GM12892 (cell line): ENCODE results near the gene ITFG1.

Experiments
- POLR2A ChIP-seq: IDR thresholded peaks from 2 replicates; pipeline ENCODE4 v1.6.1; 2011; ENCODE audit warnings: low read depth, low read length, control low read depth
- POLR2AphosphoS5 ChIP-seq: IDR thresholded peaks from 2 replicates; pipeline ENCODE4 v1.6.1; 2011; ENCODE audit warnings: low read depth, low read length, control low read depth

DNA sequence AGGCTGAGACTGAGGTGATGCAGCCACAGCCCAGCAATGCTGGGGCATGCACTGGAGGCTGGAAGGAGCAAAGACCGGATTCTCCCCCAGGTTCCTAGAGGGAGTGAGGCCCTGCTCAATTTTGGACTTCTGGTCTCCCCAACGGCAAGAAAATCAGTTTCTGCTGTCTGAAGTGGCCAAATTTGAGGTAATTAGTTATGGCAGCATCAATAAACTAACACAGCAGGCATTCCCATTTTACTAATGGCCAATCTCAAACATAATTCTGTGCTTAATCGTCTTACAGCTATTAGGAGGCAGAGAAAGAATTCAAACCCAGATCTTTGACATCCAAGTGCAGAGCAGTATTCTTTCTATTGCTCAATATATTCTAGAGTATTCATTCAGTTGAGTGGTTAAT, 333.3 kb downstream of the ITFG1 start:
- TF ChIP-seq POLR2A (no peak), POLR2AphosphoS5 (no peak)
